ENCODE measurements around the gene KRTCAP2. TPM values are rescaled to one million over a fixed set of nuclear protein-coding genes. Genes with fewer than 3 reads are reported as not detected.

The KRTCAP2 gene
- total RNA-seq, 1 donor from 2014 or later: 74.6 TPM

- DNase-seq (ENCODE audit: low spot score in 2 of 2): no peak
- no peak for FAIRE-seq
Observed at GRCh38 chr1:155137154-155137949, 35.8 kb downstream of the KRTCAP2 start.

GRCh38 chr1:155136748-155137147 lies 36.4 kb downstream of the KRTCAP2 start:
- no peak for DNase-seq (ENCODE audit: low spot score in 2 of 2)

DNA sequence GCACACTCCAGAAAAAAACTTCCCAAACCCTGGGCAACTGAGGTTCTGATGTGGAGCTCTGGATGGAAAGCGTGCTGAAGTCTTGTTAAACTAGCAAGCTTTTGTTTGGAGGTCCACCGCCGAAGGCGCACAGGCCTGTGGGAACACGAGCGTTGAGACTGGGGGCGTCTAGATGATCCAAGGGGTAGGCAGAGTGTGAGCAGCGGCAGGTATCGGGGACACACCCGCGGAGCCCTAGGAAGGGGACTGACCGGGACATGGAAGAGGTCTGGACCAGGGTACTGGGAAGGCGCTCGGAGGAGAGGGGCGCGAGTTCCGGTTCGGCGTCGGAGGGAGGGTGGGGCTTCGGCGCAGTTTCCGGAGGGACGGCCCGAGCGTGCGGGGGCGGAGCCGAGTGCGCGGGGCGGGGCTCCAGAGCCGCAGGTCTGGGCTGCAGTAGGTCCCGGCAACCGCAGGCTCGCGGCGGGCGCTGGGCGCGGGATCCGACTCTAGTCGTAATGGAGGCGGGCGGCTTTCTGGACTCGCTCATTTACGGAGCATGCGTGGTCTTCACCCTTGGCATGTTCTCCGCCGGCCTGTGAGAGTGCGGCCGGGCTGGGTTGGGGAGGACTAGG lies 37.6 kb downstream of the KRTCAP2 start, which contains the start of gene SLC50A1:
TSS of gene SLC50A1 (plus strand) at position 438 of the 614 bp plus-strand sequence. CDS start at position 498, 60 bp downstream.
- FAIRE-seq (no peak), DNase-seq (ENCODE audit: low spot score in 2 of 2) (peak; percentile 89 to 93)

More at GRCh38 chr1:155136748-155137147, 36.4 kb downstream of the KRTCAP2 start:
- no peak for FAIRE-seq

DNA sequence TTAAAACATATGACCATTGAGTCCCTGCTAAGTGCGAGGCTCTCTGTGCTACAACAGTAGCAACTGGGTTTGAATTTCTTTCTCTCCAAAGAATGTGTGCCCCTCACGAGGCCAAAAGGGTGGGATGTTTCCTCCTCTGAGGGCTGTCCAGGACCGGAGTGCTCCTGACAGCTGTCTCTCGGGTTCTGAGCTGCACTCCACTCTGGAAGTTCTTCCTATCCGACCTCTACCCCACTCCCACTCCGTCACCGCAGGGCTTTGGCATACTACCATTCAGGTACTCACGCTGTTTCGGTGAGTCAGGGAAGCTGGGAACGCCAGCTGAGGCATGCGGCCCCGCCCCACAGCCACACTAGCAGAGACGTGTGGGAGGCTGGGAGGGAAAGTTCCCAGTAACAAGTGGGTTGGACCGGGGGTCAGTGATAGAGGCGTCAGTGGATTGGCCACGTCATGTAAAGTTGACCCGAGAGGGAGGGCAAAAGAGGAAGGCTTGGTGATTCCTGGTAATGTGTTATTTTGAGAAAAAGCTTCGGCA lies 38.2 kb downstream of the KRTCAP2 start:
- peak in 1 of 2 donors; percentile 77 for DNase-seq (ENCODE audit: low spot score in 2 of 2)
- no peak for FAIRE-seq

DNA sequence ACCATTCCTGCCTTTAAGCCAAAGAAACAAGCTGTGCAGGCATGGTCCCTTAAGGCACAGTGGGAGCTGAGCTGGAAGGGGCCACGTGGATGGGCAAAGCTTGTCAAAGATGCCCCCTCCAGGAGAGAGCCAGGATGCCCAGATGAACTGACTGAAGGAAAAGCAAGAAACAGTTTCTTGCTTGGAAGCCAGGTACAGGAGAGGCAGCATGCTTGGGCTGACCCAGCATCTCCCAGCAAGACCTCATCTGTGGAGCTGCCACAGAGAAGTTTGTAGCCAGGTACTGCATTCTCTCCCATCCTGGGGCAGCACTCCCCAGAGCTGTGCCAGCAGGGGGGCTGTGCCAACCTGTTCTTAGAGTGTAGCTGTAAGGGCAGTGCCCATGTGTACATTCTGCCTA lies 38.8 kb downstream of the KRTCAP2 start:
- DNase-seq (ENCODE audit: low spot score in 2 of 2): no peak
- no peak for FAIRE-seq

DNA sequence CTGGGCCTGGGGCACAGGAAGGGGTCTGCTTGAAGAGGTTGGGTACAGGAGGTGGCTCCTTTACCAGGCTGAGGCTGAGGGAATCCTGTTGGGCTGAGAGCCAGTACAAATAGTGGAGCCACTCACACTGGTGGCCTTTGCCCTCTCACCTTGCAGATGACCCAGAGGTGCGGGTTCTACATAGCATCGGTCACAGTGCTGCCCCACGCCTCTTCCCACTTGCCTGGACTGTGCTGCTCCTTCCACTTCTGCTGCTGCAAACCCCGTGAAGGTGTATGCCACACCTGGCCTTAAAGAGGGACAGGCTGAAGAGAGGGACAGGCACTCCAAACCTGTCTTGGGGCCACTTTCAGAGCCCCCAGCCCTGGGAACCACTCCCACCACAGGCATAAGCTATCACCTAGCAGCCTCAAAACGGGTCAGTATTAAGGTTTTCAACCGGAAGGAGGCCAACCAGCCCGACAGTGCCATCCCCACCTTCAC lies 39.3 kb downstream of the KRTCAP2 start:
- FAIRE-seq (no peak), DNase-seq (ENCODE audit: low spot score in 2 of 2) (peak in 1 of 2 donors; percentile 1)

DNA sequence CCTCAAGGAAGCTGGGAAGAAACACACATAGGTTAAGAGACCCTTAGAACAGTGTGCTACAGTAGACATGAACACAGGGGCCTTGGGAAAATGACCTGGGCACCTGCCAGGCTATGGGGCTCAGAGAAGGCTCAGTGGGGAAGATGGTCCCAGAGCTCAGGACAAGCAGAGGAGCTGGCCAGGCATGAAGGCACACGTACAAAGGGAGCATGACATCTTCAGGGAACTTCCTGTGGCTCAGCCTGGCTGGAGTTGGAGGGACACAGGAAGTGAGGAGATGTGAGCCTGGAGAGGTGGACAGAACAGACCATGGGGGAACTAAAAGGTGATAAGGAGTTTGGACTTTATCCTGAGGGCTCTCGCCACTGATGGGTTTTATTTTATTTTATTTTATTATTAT lies 41.2 kb downstream of the KRTCAP2 start:
- FAIRE-seq (no peak), DNase-seq (ENCODE audit: low spot score in 2 of 2) (no peak)

- FAIRE-seq: no peak
- no peak for DNase-seq (ENCODE audit: low spot score in 2 of 2)
Observed at GRCh38 chr1:155131285-155131684, 41.8 kb downstream of the KRTCAP2 start.

GRCh38 chr1:155130272-155131006 lies 42.7 kb downstream of the KRTCAP2 start:
- DNase-seq (ENCODE audit: low spot score in 2 of 2) (no peak), FAIRE-seq (no peak)

DNA sequence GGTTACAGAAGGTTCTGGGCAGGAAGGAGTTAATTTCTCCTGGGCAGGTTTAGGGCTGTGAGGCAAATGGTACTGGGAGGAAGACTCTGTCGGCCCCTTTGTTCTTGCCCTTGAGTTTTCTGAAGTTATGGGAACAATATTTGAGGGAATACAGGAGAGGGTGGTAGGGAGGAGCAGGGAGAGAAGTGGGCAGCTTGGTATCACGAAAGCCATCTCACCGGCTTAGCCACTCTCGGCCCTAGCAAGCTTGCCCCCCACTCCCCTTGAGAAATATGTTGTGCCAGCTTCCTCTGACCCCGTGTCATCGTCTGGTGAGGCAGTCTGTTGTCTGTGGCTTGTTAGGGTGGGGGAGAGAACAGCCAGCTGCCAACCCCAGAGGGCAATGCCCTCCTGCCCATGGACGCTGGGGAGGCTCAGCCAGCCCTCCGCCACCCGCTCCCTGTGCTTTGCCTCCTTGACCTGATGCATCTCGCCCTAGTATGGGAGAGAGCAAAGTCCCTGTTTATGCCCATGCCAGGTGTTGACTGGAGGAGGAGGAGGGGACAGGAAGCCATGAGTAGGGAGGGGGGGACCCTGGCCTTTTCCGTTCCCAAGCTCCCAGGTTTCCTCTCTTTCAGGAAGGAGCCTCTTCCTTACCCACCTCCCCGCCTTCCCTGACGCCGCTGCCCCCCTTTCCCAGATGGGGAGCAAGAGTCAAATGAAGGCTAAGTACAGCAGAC lies 44.2 kb downstream of the KRTCAP2 start:
- FAIRE-seq (no peak), DNase-seq (ENCODE audit: low spot score in 2 of 2) (no peak)

DNA sequence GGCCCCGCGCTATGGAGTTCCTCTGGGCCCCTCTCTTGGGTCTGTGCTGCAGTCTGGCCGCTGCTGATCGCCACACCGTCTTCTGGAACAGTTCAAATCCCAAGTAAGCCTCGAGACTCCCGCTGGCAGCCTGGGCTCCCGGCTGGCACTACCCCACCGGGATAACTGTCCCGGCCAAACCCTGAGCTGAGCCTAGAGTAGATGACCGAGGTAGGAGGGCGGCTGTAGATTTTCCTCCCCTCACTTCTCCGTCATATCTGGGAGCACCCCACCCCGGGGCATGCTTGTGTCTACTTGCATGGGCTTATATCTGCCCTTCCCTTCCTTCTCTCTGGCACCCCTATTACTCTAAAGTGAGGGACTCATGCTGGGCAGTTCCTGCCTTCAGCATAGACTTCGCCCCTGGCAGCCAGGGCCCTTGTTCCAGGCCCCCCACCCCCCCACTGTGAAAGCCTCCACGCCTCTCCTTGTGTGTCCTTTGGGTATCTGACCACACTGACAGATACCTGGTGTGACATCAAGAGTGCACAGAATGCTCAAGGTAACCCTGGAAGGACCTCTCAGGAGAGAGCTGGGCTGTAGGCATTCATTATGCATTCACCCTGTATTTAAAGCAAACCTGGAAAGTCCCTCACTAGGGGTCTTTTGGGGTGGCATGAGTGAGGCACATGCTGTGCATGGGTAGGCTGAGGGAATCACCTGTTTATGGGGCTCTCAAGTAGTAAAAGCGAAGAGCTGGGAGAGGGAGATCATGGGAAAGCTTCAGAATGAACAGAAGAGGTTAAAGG lies 44.9 kb downstream of the KRTCAP2 start:
- no peak for DNase-seq (ENCODE audit: low spot score in 2 of 2)
- FAIRE-seq: no peak

DNA sequence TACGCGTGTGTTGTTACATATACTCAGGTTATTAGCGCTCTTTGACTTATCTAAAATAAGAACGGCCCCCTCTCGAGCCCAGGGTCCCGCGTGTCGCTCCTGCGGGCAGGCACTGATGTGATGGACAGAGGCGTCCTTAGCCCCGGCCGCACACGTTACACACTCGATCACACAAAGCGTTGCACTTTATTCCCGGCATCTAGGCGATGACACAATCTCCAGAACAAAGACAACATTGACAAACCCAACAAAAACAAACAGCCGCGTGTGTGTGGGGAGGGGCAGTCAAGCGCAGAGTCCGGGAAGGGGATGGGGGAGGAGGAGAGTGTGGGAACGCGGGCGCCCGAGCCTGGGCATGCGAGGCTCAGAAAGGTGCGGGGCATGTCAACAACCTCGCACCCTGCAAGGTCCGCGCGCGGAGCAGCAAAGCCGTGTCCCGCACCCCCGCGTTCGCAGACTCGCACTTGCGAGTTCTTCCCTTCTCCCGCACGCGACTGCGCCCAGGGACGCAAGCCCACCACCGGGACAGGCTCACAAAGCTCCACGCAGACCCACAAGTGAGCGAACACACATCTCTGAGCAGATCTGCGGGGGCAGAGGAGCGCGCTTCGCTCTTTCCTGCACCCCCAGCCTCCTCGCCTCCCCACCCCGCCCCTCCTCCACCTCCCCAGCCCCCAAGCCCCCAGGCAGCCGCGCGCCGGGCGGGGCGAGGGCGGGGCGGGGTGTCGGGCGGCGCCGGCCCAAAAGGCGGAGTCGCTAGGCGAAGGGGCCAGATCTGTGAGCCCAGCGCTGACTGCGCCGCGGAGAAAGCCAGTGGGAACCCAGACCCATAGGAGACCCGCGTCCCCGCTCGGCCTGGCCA lies 45.8 kb downstream of the KRTCAP2 start, which contains the start of gene EFNA1:
TSS of gene EFNA1 (plus strand) at position 772 of the 862 bp plus-strand sequence. CDS start 102 bp downstream, outside the sequence.
- DNase-seq (ENCODE audit: low spot score in 2 of 2) (peak; percentile 71 to 80), FAIRE-seq (no peak)

GRCh38 chr1:155126556-155127104 lies 46.5 kb downstream of the KRTCAP2 start:
- DNase-seq (ENCODE audit: low spot score in 2 of 2) (peak in 1 of 2 donors; percentile 58), FAIRE-seq (no peak)

DNA sequence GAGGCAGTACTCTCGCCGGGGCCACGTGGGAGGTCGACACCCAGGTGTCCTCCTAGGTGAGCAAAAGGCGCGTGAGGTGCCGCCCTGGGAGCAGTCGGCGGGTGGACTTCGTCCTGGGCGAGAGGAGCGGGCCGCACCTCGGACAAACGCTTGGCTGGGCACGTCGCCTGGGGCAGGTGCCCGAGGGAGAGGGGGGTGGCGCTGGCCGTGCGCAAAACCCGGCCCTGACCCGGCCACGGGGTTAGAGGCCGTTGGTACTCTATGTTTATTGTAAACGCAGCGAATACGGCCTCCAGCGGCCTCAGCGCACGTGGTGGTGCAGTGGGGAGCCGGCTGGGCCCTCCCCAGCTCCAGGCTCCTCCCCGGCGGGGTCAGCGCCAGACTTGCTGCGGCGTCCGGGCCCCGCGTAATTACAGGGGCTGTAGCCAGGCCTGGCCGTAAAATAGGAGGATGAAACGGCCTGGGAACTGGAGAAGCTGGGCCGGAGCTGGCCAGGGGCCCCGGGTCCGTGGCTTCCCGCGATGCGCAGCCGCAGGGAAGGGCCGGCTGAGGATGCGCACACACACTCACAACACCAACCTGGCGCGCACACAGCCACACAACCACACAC lies 47.1 kb downstream of the KRTCAP2 start:
- DNase-seq (ENCODE audit: low spot score in 2 of 2) (peak; percentile 65 to 79), FAIRE-seq (no peak)

DNA sequence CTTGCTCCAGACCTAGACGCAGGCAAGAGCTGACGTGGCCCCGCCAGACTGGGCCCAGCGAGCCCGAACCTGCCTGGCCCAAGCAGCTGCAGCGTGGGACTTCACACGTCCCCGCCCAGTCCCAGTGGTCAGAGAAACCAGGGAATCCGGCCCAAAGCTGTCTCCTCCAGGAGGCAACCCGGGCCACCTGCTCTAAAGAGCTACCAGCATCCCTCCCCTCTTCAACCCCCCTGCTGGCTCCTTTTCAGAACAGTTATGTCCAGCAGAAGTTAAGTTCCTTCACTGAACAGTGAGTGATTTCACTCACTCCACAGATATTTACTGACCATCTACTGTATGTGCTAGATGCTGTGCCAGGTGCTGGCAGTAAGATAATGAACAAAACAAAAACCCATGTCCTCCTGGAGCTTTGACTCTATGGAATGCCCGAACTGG lies 47.6 kb downstream of the KRTCAP2 start:
- DNase-seq (ENCODE audit: low spot score in 2 of 2) (no peak), FAIRE-seq (no peak)

- no peak for DNase-seq (ENCODE audit: low spot score in 2 of 2)
- FAIRE-seq: no peak
Observed at GRCh38 chr1:155124503-155125463, 48.3 kb downstream of the KRTCAP2 start.

Data from frontal cortex (tissue), 4 donors.